C4-2B (cell line): ENCODE results near the gene PCDH9.

Experiments
- H3K27ac ChIP-seq: fragments of 450-650 bp; 2 replicates; pipeline ENCODE4 v1.5.1; 2017
- ZFX ChIP-seq: fragments of 450-650 bp; IDR thresholded peaks from 2 replicates; pipeline ENCODE4 v1.6.1; 2017
- TF ChIP-seq, protein P1 (sequence below): fragments of 450-650 bp; conservative IDR thresholded peaks from 2 replicates; pipeline ENCODE4 v1.5.1; 2017; ENCODE audit warnings: mild to moderate bottlenecking

The PCDH9 gene

DNA sequence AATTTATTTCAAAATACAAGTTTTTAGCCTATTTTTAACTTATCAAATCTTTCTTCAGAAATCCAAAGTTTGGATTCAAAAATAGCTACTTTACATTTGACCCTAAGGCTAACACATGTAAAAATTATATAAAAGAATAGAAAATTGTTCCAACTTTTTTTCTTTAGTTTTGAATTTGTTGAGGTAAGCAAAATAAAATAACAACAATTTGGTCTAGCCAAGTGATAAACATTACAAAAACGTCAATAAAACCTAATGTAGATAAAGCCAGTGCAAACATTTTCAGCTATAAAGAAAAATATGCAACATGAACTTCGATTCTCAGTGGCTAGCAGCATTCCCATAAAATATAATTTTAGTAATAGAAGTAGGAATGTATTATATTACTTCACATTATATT lies 400.3 kb downstream of the PCDH9 start:
- no peak overlapping the region for H3K27ac ChIP-seq
- TF ChIP-seq, protein P1, sequence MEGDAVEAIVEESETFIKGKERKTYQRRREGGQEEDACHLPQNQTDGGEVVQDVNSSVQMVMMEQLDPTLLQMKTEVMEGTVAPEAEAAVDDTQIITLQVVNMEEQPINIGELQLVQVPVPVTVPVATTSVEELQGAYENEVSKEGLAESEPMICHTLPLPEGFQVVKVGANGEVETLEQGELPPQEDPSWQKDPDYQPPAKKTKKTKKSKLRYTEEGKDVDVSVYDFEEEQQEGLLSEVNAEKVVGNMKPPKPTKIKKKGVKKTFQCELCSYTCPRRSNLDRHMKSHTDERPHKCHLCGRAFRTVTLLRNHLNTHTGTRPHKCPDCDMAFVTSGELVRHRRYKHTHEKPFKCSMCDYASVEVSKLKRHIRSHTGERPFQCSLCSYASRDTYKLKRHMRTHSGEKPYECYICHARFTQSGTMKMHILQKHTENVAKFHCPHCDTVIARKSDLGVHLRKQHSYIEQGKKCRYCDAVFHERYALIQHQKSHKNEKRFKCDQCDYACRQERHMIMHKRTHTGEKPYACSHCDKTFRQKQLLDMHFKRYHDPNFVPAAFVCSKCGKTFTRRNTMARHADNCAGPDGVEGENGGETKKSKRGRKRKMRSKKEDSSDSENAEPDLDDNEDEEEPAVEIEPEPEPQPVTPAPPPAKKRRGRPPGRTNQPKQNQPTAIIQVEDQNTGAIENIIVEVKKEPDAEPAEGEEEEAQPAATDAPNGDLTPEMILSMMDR: no peak
- no peak for TF ChIP-seq ZFX

- no peak overlapping the region for H3K27ac ChIP-seq
- no peak for TF ChIP-seq ZFX
- TF ChIP-seq, protein P1: no peak
Measured at GRCh38 chr13:66826398-66826797, 403.7 kb downstream of the PCDH9 start.

DNA sequence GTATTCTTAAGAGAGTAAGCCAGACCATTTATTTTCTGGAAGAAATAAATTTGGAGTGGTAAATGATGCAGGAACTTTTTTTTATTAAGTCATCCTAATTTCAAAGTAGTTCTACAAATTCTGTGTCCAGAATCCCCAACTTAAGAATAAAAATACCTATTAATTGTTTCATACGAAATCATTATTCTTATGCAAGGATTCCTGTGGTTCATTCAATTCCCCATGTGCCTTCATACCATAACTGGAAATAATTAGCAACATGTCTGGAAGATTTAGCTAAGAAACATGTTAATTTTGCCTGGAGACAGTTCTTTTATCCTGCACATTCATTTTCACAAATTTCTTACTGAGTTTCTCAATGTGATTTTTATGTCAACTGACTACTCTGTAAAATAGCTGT lies 408.6 kb downstream of the PCDH9 start:
- no peak for TF ChIP-seq ZFX
- TF ChIP-seq, protein P1: no peak
- H3K27ac ChIP-seq: no peak overlapping the region

DNA sequence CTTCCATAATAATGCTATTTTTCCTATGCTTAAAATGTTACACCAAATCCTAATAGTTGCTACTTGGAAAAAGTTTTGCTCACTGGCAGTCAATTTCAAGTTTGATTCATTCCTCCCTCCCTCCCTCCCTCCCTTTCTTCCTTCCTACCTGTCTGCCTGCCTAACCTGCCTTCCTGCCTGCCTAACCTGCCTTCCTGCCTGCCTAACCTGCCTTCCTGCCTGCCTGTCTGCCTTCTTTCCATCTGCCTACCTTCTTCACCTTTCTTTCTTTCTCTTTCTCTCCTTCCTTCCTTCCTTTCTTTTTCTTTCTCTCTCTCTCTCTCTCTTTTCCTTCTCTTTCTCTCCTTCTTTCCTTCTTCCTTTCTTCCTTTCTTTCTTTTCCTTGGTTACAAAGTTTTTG lies 418.7 kb downstream of the PCDH9 start:
- no peak for TF ChIP-seq ZFX
- TF ChIP-seq, protein P1: no peak
- H3K27ac ChIP-seq: no peak overlapping the region

DNA sequence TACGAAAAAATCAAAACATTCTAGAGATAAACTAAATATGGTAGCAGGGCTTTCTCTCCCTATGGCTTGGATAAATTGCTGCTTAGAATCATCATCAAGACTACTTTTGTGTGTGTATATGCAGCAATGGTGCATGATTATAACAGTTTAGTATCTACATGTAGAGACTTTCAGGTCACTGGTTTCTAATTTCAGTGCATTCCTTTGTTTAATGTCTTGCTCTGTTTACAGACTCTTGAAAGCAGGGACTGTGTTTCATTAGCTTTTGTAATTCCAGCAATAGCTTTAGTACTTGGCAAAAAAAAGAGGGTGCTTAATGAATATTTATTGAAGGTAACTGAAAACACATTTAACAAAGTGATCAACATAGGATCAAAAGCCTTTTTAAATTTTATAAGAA lies 420.7 kb downstream of the PCDH9 start:
- H3K27ac ChIP-seq: no peak overlapping the region
- TF ChIP-seq ZFX: no peak
- TF ChIP-seq, protein P1: no peak

DNA sequence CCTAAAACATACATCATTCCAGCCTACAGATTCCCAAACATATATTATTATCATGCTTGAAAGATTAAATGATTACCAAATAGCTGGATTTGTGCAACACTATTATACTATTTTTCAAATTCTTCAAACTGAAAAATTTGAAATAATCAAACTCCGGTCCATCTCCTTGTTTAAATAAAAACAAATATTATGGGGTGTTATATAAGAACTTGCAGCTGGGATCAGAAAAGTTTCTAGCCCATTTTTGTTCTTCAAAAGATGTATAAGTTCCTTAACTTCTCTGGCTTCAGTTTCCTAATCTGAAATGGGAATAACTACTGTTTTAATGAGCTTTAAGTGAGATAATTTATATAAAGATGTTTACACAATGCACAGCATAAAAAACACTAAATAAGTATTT lies 422.9 kb downstream of the PCDH9 start:
- no peak for TF ChIP-seq ZFX
- TF ChIP-seq, protein P1: no peak
- H3K27ac ChIP-seq: no peak overlapping the region

DNA sequence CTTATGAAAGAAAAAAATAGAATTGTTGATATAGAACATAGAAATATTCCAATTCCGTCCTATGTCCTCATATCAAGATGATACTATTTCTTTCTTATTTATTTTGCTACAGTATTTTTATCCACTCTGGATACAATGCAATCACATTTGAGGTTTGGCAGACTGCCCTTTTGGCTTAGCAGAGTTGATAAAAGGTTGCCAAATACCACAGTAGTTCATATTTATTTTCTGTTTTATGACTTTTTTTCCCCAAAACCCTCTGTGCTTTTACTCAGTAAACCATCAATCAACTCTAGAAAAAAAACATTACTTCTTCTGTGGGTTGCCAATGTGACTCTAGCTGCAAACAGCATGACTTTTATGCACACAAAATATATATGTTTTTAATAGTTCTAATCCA lies 424.5 kb downstream of the PCDH9 start:
- TF ChIP-seq, protein P1: no peak
- TF ChIP-seq ZFX: no peak

More for the DNA sequence above, 424.5 kb downstream of the PCDH9 start:
- H3K27ac ChIP-seq: no peak overlapping the region
